ENCODE data around the gene LAMA2. TPM values are rescaled to one million over a fixed set of nuclear protein-coding genes. Genes with fewer than 3 reads are reported as not detected.

Gene LAMA2
- total RNA-seq, 4 donors from 2014 or later, result 154 to 331 (median 241) TPM

GRCh38 chr6:129302671-129303070 lies 419.7 kb downstream of the LAMA2 start:
- TF ChIP-seq CTCF (IDR thresholded peaks at IDR 0.05; ENCODE audit: low read depth), result no peak

GRCh38 chr6:129306826-129307225 lies 423.9 kb downstream of the LAMA2 start:
- no peak for TF ChIP-seq CTCF (IDR thresholded peaks at IDR 0.05; ENCODE audit: low read depth)

GRCh38 chr6:129307845-129308244 lies 424.9 kb downstream of the LAMA2 start:
- no peak for TF ChIP-seq CTCF (IDR thresholded peaks at IDR 0.05; ENCODE audit: low read depth)

GRCh38 chr6:129309154-129309553 lies 426.2 kb downstream of the LAMA2 start:
- TF ChIP-seq CTCF (IDR thresholded peaks at IDR 0.05; ENCODE audit: low read depth), result no peak

GRCh38 chr6:129312880-129313279 lies 429.9 kb downstream of the LAMA2 start:
- no peak for TF ChIP-seq CTCF (IDR thresholded peaks at IDR 0.05; ENCODE audit: low read depth)

- TF ChIP-seq CTCF (IDR thresholded peaks at IDR 0.05; ENCODE audit: low read depth), result no peak
Observed at GRCh38 chr6:129314575-129314974, 431.6 kb downstream of the LAMA2 start.

GRCh38 chr6:129317931-129318820 lies 435.2 kb downstream of the LAMA2 start:
- TF ChIP-seq CTCF (IDR thresholded peaks at IDR 0.05; ENCODE audit: low read depth), result no peak

All from subcutaneous adipose tissue (tissue), 4 donors.